ENCODE results near the gene C22orf23. TPM values are rescaled to one million over a fixed set of nuclear protein-coding genes. Genes with fewer than 3 reads are reported as not detected.
"Not testable (repeated sequence)": the region's sequence is repeated elsewhere in the genome, so short reads cannot be mapped to it uniquely, and the experiment has no call there.

Gene C22orf23
- total RNA-seq, 2 experiments from 2014 or later = not detected

- H3K36me3 Mint-ChIP-seq = no peaks in the 10 kb centered on the region
- POLR2A ChIA-PET = no interaction called here
- H3K4me3 Mint-ChIP-seq = no peak overlapping the region
- ATAC-seq (ENCODE audit: low read depth) = no peak
- H3K27me3 Mint-ChIP-seq = no peaks in the 10 kb centered on the region
- no peak for DNase-seq
- H3K27ac Mint-ChIP-seq = no peak overlapping the region
- H3K9me3 Mint-ChIP-seq = no peaks in the 10 kb centered on the region
- peaks cover 3% of the 10 kb centered on the region for H3K4me1 Mint-ChIP-seq
These were observed 36.0 kb upstream of the C22orf23 start for GRCh38 chr22:37989146-37990045.

- no peaks in the 10 kb centered on the region for H3K27me3 Mint-ChIP-seq
- H3K4me3 Mint-ChIP-seq = no peak overlapping the region
- no peak for ATAC-seq (ENCODE audit: low read depth)
- H3K36me3 Mint-ChIP-seq = no peaks in the 10 kb centered on the region
- DNase-seq = no peak
- POLR2A ChIA-PET = no interaction called here
- H3K4me1 Mint-ChIP-seq = no peaks in the 10 kb centered on the region
- H3K9me3 Mint-ChIP-seq = no peaks in the 10 kb centered on the region
- H3K27ac Mint-ChIP-seq = no peak overlapping the region
These were observed 33.0 kb upstream of the C22orf23 start for GRCh38 chr22:37986371-37986770.

GRCh38 chr22:37985751-37986281, 32.4 kb upstream of the C22orf23 start:
- ATAC-seq (ENCODE audit: low read depth) (no peak), DNase-seq (no peak)
- Mint-ChIP-seq H3K4me1 (no peaks in the 10 kb centered on the region), H3K36me3 (no peaks in the 10 kb centered on the region), H3K9me3 (no peaks in the 10 kb centered on the region), H3K4me3 (no peak overlapping the region), H3K27me3 (no peaks in the 10 kb centered on the region), H3K27ac (no peak overlapping the region)
- POLR2A ChIA-PET = no interaction called here

GRCh38 chr22:37985050-37985585, 31.7 kb upstream of the C22orf23 start:
- Mint-ChIP-seq H3K4me1 (no peaks in the 10 kb centered on the region), H3K27ac (no peak overlapping the region), H3K27me3 (no peaks in the 10 kb centered on the region), H3K4me3 (no peak overlapping the region), H3K9me3 (no peaks in the 10 kb centered on the region), H3K36me3 (no peaks in the 10 kb centered on the region)
- no peak for ATAC-seq (ENCODE audit: low read depth)
- POLR2A ChIA-PET = no interaction called here
- DNase-seq = no peak

- Mint-ChIP-seq H3K9me3 (no peaks in the 10 kb centered on the region), H3K27me3 (no peaks in the 10 kb centered on the region), H3K4me1 (no peaks in the 10 kb centered on the region), H3K36me3 (no peaks in the 10 kb centered on the region), H3K4me3 (no peak within 1 kb of the TSS), H3K27ac (no peak within 1 kb of the TSS)
- DNase-seq (no peak), ATAC-seq (ENCODE audit: low read depth) (no peak)
- POLR2A ChIA-PET = no interaction called here
These were observed 30.7 kb upstream of the C22orf23 start, which contains the start of gene SOX10 for GRCh38 chr22:37983860-37984791. Gene SOX10 (minus strand): TSS chr22:37984555. CDS start chr22:37983784, 771 bp downstream.

- POLR2A ChIA-PET = no interaction called here
- no peaks in the 10 kb centered on the region for H3K4me1 Mint-ChIP-seq
- H3K27me3 Mint-ChIP-seq = no peaks in the 10 kb centered on the region
- no peak overlapping the region for H3K4me3 Mint-ChIP-seq
- no peaks in the 10 kb centered on the region for H3K36me3 Mint-ChIP-seq
- DNase-seq = no peak
- no peak overlapping the region for H3K27ac Mint-ChIP-seq
- H3K9me3 Mint-ChIP-seq = no peaks in the 10 kb centered on the region
- ATAC-seq (ENCODE audit: low read depth) = no peak
These were observed 29.8 kb upstream of the C22orf23 start for GRCh38 chr22:37982938-37983859.

- H3K9me3 Mint-ChIP-seq = no peaks in the 10 kb centered on the region
- no peaks in the 10 kb centered on the region for H3K36me3 Mint-ChIP-seq
- no peak overlapping the region for H3K4me3 Mint-ChIP-seq
- DNase-seq (no peak), ATAC-seq (ENCODE audit: low read depth) (no peak)
- POLR2A ChIA-PET = no interaction called here
- H3K27ac Mint-ChIP-seq = no peak overlapping the region
- no peaks in the 10 kb centered on the region for H3K4me1 Mint-ChIP-seq
- no peaks in the 10 kb centered on the region for H3K27me3 Mint-ChIP-seq
These were observed 28.9 kb upstream of the C22orf23 start for GRCh38 chr22:37982151-37982785.

- Mint-ChIP-seq H3K4me1 (no peaks in the 10 kb centered on the region), H3K4me3 (no peak overlapping the region), H3K9me3 (no peaks in the 10 kb centered on the region), H3K27me3 (no peaks in the 10 kb centered on the region), H3K36me3 (no peaks in the 10 kb centered on the region), H3K27ac (no peak overlapping the region)
- POLR2A ChIA-PET = no interaction called here
- no peak for DNase-seq
- no peak for ATAC-seq (ENCODE audit: low read depth)
These were observed 28.0 kb upstream of the C22orf23 start for GRCh38 chr22:37981282-37982011.

- Mint-ChIP-seq H3K27me3 (no peaks in the 10 kb centered on the region), H3K9me3 (no peaks in the 10 kb centered on the region), H3K4me1 (no peaks in the 10 kb centered on the region), H3K27ac (no peak overlapping the region), H3K4me3 (no peak overlapping the region), H3K36me3 (peaks cover 2% of the 10 kb centered on the region)
- DNase-seq (no peak), ATAC-seq (ENCODE audit: low read depth) (no peak)
- POLR2A ChIA-PET = no interaction called here
These were observed 26.4 kb upstream of the C22orf23 start for GRCh38 chr22:37979782-37980181.

- H3K4me3 Mint-ChIP-seq = no peak overlapping the region
- H3K27me3 Mint-ChIP-seq = no peaks in the 10 kb centered on the region
- POLR2A ChIA-PET = no interaction called here
- DNase-seq (no peak), ATAC-seq (ENCODE audit: low read depth) (no peak)
- peaks cover 2% of the 10 kb centered on the region for H3K36me3 Mint-ChIP-seq
- H3K9me3 Mint-ChIP-seq = no peaks in the 10 kb centered on the region
- no peak overlapping the region for H3K27ac Mint-ChIP-seq
- H3K4me1 Mint-ChIP-seq = no peaks in the 10 kb centered on the region
These were observed 23.1 kb upstream of the C22orf23 start for GRCh38 chr22:37976547-37976946.

GRCh38 chr22:37976022-37976421, 22.6 kb upstream of the C22orf23 start:
- H3K36me3 Mint-ChIP-seq; H3K4me1 Mint-ChIP-seq; H3K4me3 Mint-ChIP-seq; H3K27ac Mint-ChIP-seq; ATAC-seq (ENCODE audit: low read depth); H3K27me3 Mint-ChIP-seq; DNase-seq; POLR2A ChIA-PET; H3K9me3 Mint-ChIP-seq: not testable (repeated sequence)

GRCh38 chr22:37975153-37975552, 21.8 kb upstream of the C22orf23 start:
- H3K4me1 Mint-ChIP-seq = no peaks in the 10 kb centered on the region
- POLR2A ChIA-PET = no interaction called here
- ATAC-seq (ENCODE audit: low read depth) (no peak), DNase-seq (no peak)
- no peaks in the 10 kb centered on the region for H3K9me3 Mint-ChIP-seq
- H3K27me3 Mint-ChIP-seq = no peaks in the 10 kb centered on the region
- peaks cover 2% of the 10 kb centered on the region for H3K36me3 Mint-ChIP-seq
- no peak overlapping the region for H3K4me3 Mint-ChIP-seq
- H3K27ac Mint-ChIP-seq = no peak overlapping the region
